MM.1S (cell line): ENCODE results near the gene MAD1L1.
A peak's percentile ranks its signal among the peaks of the same experiment; 100 is the strongest.

ENCODE experiments used
- DNase-seq: peaks from one replicate; pipeline ENCODE4 v3.0.0-alpha.2; 2015
- H2AFZ ChIP-seq: fragments of 300-600 bp; sonication (generic); 2 replicates; pipeline ENCODE4 v1.6.0; 2016; ENCODE audit warnings: antibody characterized with exemption, low read length
- H3F3A ChIP-seq: fragments of 300-600 bp; sonication (generic); 2 replicates; pipeline ENCODE4 v1.6.1; 2016; ENCODE audit warnings: mild to moderate bottlenecking, antibody characterized with exemption, low read length, moderate library complexity, mixed read lengths; ENCODE audit not compliant: insufficient read depth
- H3K27ac ChIP-seq: fragments of 300-600 bp; sonication (generic); 2 replicates; pipeline ENCODE4 v1.5.1; 2016; ENCODE audit warnings: mild to moderate bottlenecking, low read length
- H3K27me3 ChIP-seq: fragments of 300-600 bp; sonication (generic); replicated peaks from 2 replicates; pipeline ENCODE4 v1.6.0; 2016; ENCODE audit warnings: low read length; ENCODE audit not compliant: insufficient read depth
- H3K36me3 ChIP-seq: fragments of 300-600 bp; sonication (generic); replicated peaks from 2 replicates; pipeline ENCODE4 v1.6.1; 2016; ENCODE audit warnings: mild to moderate bottlenecking, low read length, mixed read lengths; ENCODE audit not compliant: insufficient read depth
- H3K4me1 ChIP-seq: fragments of 300-600 bp; sonication (generic); 2 replicates; pipeline ENCODE4 v1.6.1; 2016; ENCODE audit warnings: low read length, mixed read lengths
- H3K4me2 ChIP-seq: fragments of 300-600 bp; sonication (generic); 2 replicates; pipeline ENCODE4 v1.6.0; 2016; ENCODE audit warnings: low read depth, low read length
- H3K4me3 ChIP-seq: fragments of 300-600 bp; sonication (generic); 2 replicates; pipeline ENCODE4 v1.5.1; 2016; ENCODE audit warnings: low read length, mixed read lengths
- H3K79me2 ChIP-seq: fragments of 300-600 bp; sonication (generic); 2 replicates; pipeline ENCODE4 v1.6.1; 2016; ENCODE audit warnings: mixed run types, low read length, mixed read lengths
- H3K9ac ChIP-seq: fragments of 300-600 bp; sonication (generic); 2 replicates; pipeline ENCODE4 v1.6.1; 2016; ENCODE audit warnings: low read length, mixed read lengths
- H3K9me2 ChIP-seq: fragments of 300-600 bp; sonication (generic); replicated peaks from 2 replicates; pipeline ENCODE4 v1.6.1; 2016; ENCODE audit warnings: mild to moderate bottlenecking, low read length, mixed read lengths; ENCODE audit not compliant: insufficient read depth
- H3K9me3 ChIP-seq: fragments of 300-600 bp; sonication (generic); replicated peaks from 2 replicates; pipeline ENCODE4 v1.6.1; 2016; ENCODE audit warnings: mild to moderate bottlenecking, low read length, mixed read lengths; ENCODE audit not compliant: insufficient read depth
- H4K20me1 ChIP-seq: fragments of 300-600 bp; sonication (generic); 2 replicates; pipeline ENCODE4 v1.6.1; 2016; ENCODE audit warnings: mild to moderate bottlenecking, low read length, moderate library complexity, mixed read lengths; ENCODE audit not compliant: insufficient read depth
- EZH2 ChIP-seq: fragments of 300-600 bp; sonication (generic); optimal IDR thresholded peaks from 2 replicates; pipeline ENCODE3; 2017; ENCODE audit warnings: low read depth, mild to moderate bottlenecking, antibody characterized with exemption, low read length, mixed read lengths
- EZH2phosphoT487 ChIP-seq: fragments of 300-600 bp; sonication (generic); IDR thresholded peaks from 2 replicates; pipeline ENCODE4 v1.6.1; 2018; ENCODE audit warnings: antibody characterized with exemption, low read length
- TF ChIP-seq, protein P1 (sequence below): fragments of 300-600 bp; sonication (generic); IDR thresholded peaks from 2 replicates; pipeline ENCODE4 v1.5.1; 2016; ENCODE audit warnings: antibody characterized with exemption, low read length, mixed read lengths

The MAD1L1 gene

GRCh38 chr7:2248984-2249694, 16.4 kb upstream of the MAD1L1 start:
- H4K20me1 ChIP-seq: no peaks in the 10 kb centered on the region
- peak; percentile 72 for DNase-seq
- peak overlapping the region; percentile 64; the same call in 1 of the 2 replicates for H3K27ac ChIP-seq
- H3K9me2 ChIP-seq: no peaks in the 10 kb centered on the region
- no peaks in the 10 kb centered on the region for H3K36me3 ChIP-seq
- H2AFZ ChIP-seq: peak overlapping the region; percentile 30
- peak overlapping the region; percentile 16; the same call in 1 of the 2 replicates for H3K9ac ChIP-seq
- peak overlapping the region; percentile 48 for H3K4me2 ChIP-seq
- H3K4me3 ChIP-seq: peak overlapping the region; percentile 14; the same call in 1 of the 2 replicates
- no peaks in the 10 kb centered on the region for H3K27me3 ChIP-seq
- H3K9me3 ChIP-seq: no peaks in the 10 kb centered on the region
- peaks cover 10% of the 10 kb centered on the region; the same call in 1 of the 2 replicates for H3F3A ChIP-seq
- TF ChIP-seq, protein P1, sequence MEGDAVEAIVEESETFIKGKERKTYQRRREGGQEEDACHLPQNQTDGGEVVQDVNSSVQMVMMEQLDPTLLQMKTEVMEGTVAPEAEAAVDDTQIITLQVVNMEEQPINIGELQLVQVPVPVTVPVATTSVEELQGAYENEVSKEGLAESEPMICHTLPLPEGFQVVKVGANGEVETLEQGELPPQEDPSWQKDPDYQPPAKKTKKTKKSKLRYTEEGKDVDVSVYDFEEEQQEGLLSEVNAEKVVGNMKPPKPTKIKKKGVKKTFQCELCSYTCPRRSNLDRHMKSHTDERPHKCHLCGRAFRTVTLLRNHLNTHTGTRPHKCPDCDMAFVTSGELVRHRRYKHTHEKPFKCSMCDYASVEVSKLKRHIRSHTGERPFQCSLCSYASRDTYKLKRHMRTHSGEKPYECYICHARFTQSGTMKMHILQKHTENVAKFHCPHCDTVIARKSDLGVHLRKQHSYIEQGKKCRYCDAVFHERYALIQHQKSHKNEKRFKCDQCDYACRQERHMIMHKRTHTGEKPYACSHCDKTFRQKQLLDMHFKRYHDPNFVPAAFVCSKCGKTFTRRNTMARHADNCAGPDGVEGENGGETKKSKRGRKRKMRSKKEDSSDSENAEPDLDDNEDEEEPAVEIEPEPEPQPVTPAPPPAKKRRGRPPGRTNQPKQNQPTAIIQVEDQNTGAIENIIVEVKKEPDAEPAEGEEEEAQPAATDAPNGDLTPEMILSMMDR: peak; percentile 18
- no peak for TF ChIP-seq EZH2
- no peak for TF ChIP-seq EZH2phosphoT487
- H3K79me2 ChIP-seq: no peaks in the 10 kb centered on the region
- peaks cover 16% of the 10 kb centered on the region for H3K4me1 ChIP-seq

- no peak overlapping the region for H3K9ac ChIP-seq
- no peak overlapping the region for H3K27ac ChIP-seq
- peaks cover 20% of the 10 kb centered on the region for H3F3A ChIP-seq
- H3K9me3 ChIP-seq: no peaks in the 10 kb centered on the region
- no peaks in the 10 kb centered on the region for H4K20me1 ChIP-seq
- no peak for DNase-seq
- no peak overlapping the region for H3K4me3 ChIP-seq
- H3K27me3 ChIP-seq: no peaks in the 10 kb centered on the region
- TF ChIP-seq, protein P1: peak; percentile 52
- TF ChIP-seq EZH2phosphoT487: no peak
- no peak for TF ChIP-seq EZH2
- no peaks in the 10 kb centered on the region for H3K9me2 ChIP-seq
- no peak overlapping the region for H2AFZ ChIP-seq
- no peak overlapping the region for H3K4me2 ChIP-seq
- no peaks in the 10 kb centered on the region for H3K36me3 ChIP-seq
- peaks cover 24% of the 10 kb centered on the region for H3K4me1 ChIP-seq
- H3K79me2 ChIP-seq: 0 out of 2 replicates have a peak, but pooled peaks cover 6% of the 10 kb centered on the region
Measured at GRCh38 chr7:2247141-2247995, 14.6 kb upstream of the MAD1L1 start.

- Histone ChIP-seq H3K9me2 (no peaks in the 10 kb centered on the region), H3K4me2 (no peak overlapping the region), H4K20me1 (no peaks in the 10 kb centered on the region), H3F3A (peaks cover 20% of the 10 kb centered on the region), H3K36me3 (no peaks in the 10 kb centered on the region), H2AFZ (no peak overlapping the region), H3K4me3 (no peak overlapping the region), H3K9me3 (no peaks in the 10 kb centered on the region), H3K27ac (no peak overlapping the region), H3K79me2 (peaks cover 16% of the 10 kb centered on the region), H3K4me1 (peaks cover 24% of the 10 kb centered on the region), H3K9ac (no peak overlapping the region), H3K27me3 (no peaks in the 10 kb centered on the region)
- no peak for TF ChIP-seq EZH2
- TF ChIP-seq, protein P1: no peak
- no peak for TF ChIP-seq EZH2phosphoT487
- DNase-seq: no peak
Measured at GRCh38 chr7:2245883-2246675, 13.3 kb upstream of the MAD1L1 start.
